Measurements from ENCODE around the gene MRPL12. TPM values are rescaled to one million over a fixed set of nuclear protein-coding genes. Genes with fewer than 3 reads are reported as not detected.

MRPL12 gene
- total and polyA plus RNA-seq, 2 experiments from 2014 or later, result 50.9 to 153 TPM

DNA sequence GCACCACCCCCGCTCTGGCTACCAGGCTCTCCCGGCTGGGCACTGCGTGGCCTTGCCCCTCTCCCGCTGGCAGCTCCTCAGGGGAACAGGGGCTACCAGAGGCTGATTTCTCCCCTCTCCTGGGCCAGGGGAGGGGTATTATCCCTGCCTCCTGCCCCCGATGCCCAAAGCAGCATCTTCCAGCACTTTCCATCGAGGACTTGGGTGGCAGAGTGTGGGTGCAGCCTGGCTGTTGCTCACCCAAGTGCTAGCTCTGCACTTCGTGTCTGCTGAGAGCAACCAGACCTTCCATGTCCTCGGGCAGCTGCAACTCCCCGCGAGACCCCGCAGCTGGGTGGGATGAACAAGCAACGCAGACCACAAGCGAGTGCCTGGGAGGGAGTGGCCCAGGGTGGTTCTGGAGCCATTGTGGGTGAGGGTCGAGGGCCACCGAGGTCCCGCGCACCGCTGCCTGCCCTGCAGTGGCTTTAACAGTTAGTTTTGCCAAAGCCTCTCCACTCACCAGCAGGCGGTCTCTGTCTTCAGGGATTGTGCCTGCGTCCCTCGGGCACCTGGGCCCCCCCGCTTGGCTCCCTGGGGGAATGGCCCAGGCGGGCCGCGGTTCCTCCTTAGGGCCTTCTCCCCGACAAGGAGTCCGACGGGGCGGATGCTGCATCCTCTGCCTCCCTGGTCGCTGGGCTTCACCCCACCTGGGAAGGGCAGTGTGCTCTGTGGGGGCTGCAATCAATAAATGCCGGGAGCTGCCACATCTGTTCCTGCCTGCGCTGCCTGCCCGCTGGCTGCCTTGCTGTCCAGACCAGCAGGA lies 17.3 kb downstream of the MRPL12 start:
- no peaks in the 10 kb centered on the region for H4K20me1 ChIP-seq (replicated peaks; ENCODE audit: insufficient read depth)
- Mint-ChIP-seq H3K9me3 (no peaks in the 10 kb centered on the region; the same call in 2 of the 3 replicates), H3K36me3 (ENCODE audit: low read depth) (peaks cover 8% of the 10 kb centered on the region; the same call in 2 of the 3 replicates), H3K27me3 (ENCODE audit: insufficient read depth, low read depth, poor library complexity) (peaks cover 8% of the 10 kb centered on the region), H3K4me1 (peaks cover 17% of the 10 kb centered on the region), H3K27ac (0 out of 2 replicates have a peak overlapping the region, but pooled peaks have one; percentile 15), H3K4me3 (no peak overlapping the region)
- no peak overlapping the region for H3K4me3 ChIP-seq
- no peaks in the 10 kb centered on the region for H3K9me2 ChIP-seq (ENCODE audit: insufficient read depth)
- H3K79me2 ChIP-seq (replicated peaks; ENCODE audit: insufficient read depth), result no peaks in the 10 kb centered on the region
- H3K27me3 ChIP-seq (ENCODE audit: insufficient read depth), result no peaks in the 10 kb centered on the region
- H2AFZ ChIP-seq, result no peak overlapping the region
- no peak overlapping the region for H3K4me2 ChIP-seq
- no peak for TF ChIP-seq ZNF331 (CRISPR knock-in tag; IDR thresholded peaks at IDR 0.05; ENCODE audit: low read depth)
- no peak for TF ChIP-seq ZNF462 (CRISPR knock-in tag; IDR thresholded peaks at IDR 0.05)
- TF ChIP-seq, protein P1, sequence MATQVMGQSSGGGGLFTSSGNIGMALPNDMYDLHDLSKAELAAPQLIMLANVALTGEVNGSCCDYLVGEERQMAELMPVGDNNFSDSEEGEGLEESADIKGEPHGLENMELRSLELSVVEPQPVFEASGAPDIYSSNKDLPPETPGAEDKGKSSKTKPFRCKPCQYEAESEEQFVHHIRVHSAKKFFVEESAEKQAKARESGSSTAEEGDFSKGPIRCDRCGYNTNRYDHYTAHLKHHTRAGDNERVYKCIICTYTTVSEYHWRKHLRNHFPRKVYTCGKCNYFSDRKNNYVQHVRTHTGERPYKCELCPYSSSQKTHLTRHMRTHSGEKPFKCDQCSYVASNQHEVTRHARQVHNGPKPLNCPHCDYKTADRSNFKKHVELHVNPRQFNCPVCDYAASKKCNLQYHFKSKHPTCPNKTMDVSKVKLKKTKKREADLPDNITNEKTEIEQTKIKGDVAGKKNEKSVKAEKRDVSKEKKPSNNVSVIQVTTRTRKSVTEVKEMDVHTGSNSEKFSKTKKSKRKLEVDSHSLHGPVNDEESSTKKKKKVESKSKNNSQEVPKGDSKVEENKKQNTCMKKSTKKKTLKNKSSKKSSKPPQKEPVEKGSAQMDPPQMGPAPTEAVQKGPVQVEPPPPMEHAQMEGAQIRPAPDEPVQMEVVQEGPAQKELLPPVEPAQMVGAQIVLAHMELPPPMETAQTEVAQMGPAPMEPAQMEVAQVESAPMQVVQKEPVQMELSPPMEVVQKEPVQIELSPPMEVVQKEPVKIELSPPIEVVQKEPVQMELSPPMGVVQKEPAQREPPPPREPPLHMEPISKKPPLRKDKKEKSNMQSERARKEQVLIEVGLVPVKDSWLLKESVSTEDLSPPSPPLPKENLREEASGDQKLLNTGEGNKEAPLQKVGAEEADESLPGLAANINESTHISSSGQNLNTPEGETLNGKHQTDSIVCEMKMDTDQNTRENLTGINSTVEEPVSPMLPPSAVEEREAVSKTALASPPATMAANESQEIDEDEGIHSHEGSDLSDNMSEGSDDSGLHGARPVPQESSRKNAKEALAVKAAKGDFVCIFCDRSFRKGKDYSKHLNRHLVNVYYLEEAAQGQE (IDR thresholded peaks at IDR 0.05; ENCODE audit: unreplicated experiment), result no peak
- TF ChIP-seq, protein P2, sequence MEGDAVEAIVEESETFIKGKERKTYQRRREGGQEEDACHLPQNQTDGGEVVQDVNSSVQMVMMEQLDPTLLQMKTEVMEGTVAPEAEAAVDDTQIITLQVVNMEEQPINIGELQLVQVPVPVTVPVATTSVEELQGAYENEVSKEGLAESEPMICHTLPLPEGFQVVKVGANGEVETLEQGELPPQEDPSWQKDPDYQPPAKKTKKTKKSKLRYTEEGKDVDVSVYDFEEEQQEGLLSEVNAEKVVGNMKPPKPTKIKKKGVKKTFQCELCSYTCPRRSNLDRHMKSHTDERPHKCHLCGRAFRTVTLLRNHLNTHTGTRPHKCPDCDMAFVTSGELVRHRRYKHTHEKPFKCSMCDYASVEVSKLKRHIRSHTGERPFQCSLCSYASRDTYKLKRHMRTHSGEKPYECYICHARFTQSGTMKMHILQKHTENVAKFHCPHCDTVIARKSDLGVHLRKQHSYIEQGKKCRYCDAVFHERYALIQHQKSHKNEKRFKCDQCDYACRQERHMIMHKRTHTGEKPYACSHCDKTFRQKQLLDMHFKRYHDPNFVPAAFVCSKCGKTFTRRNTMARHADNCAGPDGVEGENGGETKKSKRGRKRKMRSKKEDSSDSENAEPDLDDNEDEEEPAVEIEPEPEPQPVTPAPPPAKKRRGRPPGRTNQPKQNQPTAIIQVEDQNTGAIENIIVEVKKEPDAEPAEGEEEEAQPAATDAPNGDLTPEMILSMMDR (conservative IDR thresholded peaks at IDR 0.05; ENCODE audit: low read depth in 2 of 2), result no peak
- no peak for TF ChIP-seq STAT1 (IDR thresholded peaks at IDR 0.05; ENCODE audit: unreplicated experiment)
- no peak for TF ChIP-seq EZH2phosphoT487 (IDR thresholded peaks at IDR 0.05; ENCODE audit: unreplicated experiment)
- TF ChIP-seq CREB1 (CRISPR knock-in tag; IDR thresholded peaks at IDR 0.05; ENCODE audit: low read depth), result no peak
- no peak for TF ChIP-seq EZH2 (IDR thresholded peaks at IDR 0.05; ENCODE audit: low read depth, unreplicated experiment)
- TF ChIP-seq, protein P3, sequence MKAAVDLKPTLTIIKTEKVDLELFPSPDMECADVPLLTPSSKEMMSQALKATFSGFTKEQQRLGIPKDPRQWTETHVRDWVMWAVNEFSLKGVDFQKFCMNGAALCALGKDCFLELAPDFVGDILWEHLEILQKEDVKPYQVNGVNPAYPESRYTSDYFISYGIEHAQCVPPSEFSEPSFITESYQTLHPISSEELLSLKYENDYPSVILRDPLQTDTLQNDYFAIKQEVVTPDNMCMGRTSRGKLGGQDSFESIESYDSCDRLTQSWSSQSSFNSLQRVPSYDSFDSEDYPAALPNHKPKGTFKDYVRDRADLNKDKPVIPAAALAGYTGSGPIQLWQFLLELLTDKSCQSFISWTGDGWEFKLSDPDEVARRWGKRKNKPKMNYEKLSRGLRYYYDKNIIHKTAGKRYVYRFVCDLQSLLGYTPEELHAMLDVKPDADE (IDR thresholded peaks at IDR 0.05), result no peak
- DNase-seq (ENCODE audit: low spot score) (no peak), ATAC-seq (no peak; the same call in 1 of the 3 replicates)
- no peak overlapping the region for H3K27ac ChIP-seq (ENCODE audit: low read depth)
- H3K4me1 ChIP-seq (ENCODE audit: insufficient read depth), result peaks cover 6% of the 10 kb centered on the region; the same call in 1 of the 2 replicates
- H3K36me3 ChIP-seq (ENCODE audit: insufficient read depth), result no peaks in the 10 kb centered on the region
- H3F3A ChIP-seq (replicated peaks; ENCODE audit: low read depth), result peaks cover 17% of the 10 kb centered on the region; the same call in 1 of the 2 replicates

Data from GM23338 (cell line).